Osteocyte (in vitro differentiated cells): ENCODE results near the gene TYMS. TPM values are rescaled to one million over a fixed set of nuclear protein-coding genes. Genes with fewer than 3 reads are reported as not detected.

ENCODE experiments used
- DNase-seq: peaks from one replicate; pipeline ENCODE4 v3.0.0; 2021; ENCODE audit warnings: mixed read lengths; ENCODE audit not compliant: unreplicated experiment; ENCODE audit errors: extremely low spot score
- H3K27ac Mint-ChIP-seq: one replicate; pipeline ENCODE4 v1.8.0; 2021; ENCODE audit warnings: mild to moderate bottlenecking, mixed read lengths; ENCODE audit not compliant: unreplicated experiment
- H3K27me3 Mint-ChIP-seq: one replicate; pipeline ENCODE4 v1.8.0; 2021; ENCODE audit warnings: mixed read lengths; ENCODE audit not compliant: unreplicated experiment
- H3K36me3 Mint-ChIP-seq: one replicate; pipeline ENCODE4 v1.8.0; 2021; ENCODE audit warnings: mixed read lengths; ENCODE audit not compliant: unreplicated experiment
- H3K4me1 Mint-ChIP-seq: one replicate; pipeline ENCODE4 v1.8.0; 2021; ENCODE audit warnings: mixed read lengths; ENCODE audit not compliant: unreplicated experiment
- H3K4me3 Mint-ChIP-seq: one replicate; pipeline ENCODE4 v1.8.0; 2021; ENCODE audit warnings: mild to moderate bottlenecking, moderate library complexity, mixed read lengths; ENCODE audit not compliant: unreplicated experiment
- H3K9me3 Mint-ChIP-seq: one replicate; pipeline ENCODE4 v1.8.0; 2021; ENCODE audit warnings: mixed read lengths; ENCODE audit not compliant: unreplicated experiment
- CTCF ChIP-seq: fragments of 200-600 bp; sonication (generic); IDR thresholded peaks from 2 replicates; pipeline ENCODE4 v1.5.0; 2021; ENCODE audit warnings: antibody characterized with exemption, mild to moderate bottlenecking, moderate library complexity
- total RNA-seq: library from RNA; stranded (reverse); gene quantifications from 2 replicates; pipeline ENCODE4 v1.2.1, GENCODE V29; 2021

The TYMS gene
- total RNA-seq, 1 donor from 2014 or later = 35.7 TPM

- H3K4me1 Mint-ChIP-seq = peaks cover 11% of the 10 kb centered on the region
- no peak for TF ChIP-seq CTCF
- no peaks in the 10 kb centered on the region for H3K27me3 Mint-ChIP-seq
- H3K9me3 Mint-ChIP-seq = no peaks in the 10 kb centered on the region
- H3K36me3 Mint-ChIP-seq = no peaks in the 10 kb centered on the region
- H3K4me3 Mint-ChIP-seq = no peak overlapping the region
- DNase-seq = no peak
- H3K27ac Mint-ChIP-seq = no peak overlapping the region
Observed at GRCh38 chr18:653512-653911, 3.9 kb upstream of the TYMS start.

GRCh38 chr18:654601-655000 lies 2.9 kb upstream of the TYMS start:
- DNase-seq = no peak
- H3K27ac Mint-ChIP-seq = no peak overlapping the region
- peaks cover 20% of the 10 kb centered on the region for H3K4me1 Mint-ChIP-seq
- H3K4me3 Mint-ChIP-seq = no peak overlapping the region
- H3K36me3 Mint-ChIP-seq = no peaks in the 10 kb centered on the region
- TF ChIP-seq CTCF = no peak
- H3K9me3 Mint-ChIP-seq = no peaks in the 10 kb centered on the region
- no peaks in the 10 kb centered on the region for H3K27me3 Mint-ChIP-seq

GRCh38 chr18:655445-655844 lies 2.0 kb upstream of the TYMS start:
- Mint-ChIP-seq H3K27me3 (no peaks in the 10 kb centered on the region), H3K36me3 (no peaks in the 10 kb centered on the region), H3K27ac (no peak overlapping the region), H3K4me1 (peaks cover 20% of the 10 kb centered on the region), H3K4me3 (peak overlapping the region; percentile 27), H3K9me3 (no peaks in the 10 kb centered on the region)
- no peak for TF ChIP-seq CTCF
- DNase-seq = no peak

GRCh38 chr18:658001-658946 lies 821 bp downstream of the TYMS start:
- TF ChIP-seq CTCF = no peak
- DNase-seq = peak; percentile 94
- Mint-ChIP-seq H3K4me1 (peaks cover 16% of the 10 kb centered on the region), H3K4me3 (peak overlapping the region; percentile 88), H3K9me3 (peaks cover 4% of the 10 kb centered on the region), H3K27me3 (no peaks in the 10 kb centered on the region), H3K27ac (peak overlapping the region; percentile 76), H3K36me3 (peaks cover 7% of the 10 kb centered on the region)

- Mint-ChIP-seq H3K4me1 (peaks cover 16% of the 10 kb centered on the region), H3K27ac (no peak overlapping the region)
Observed at GRCh38 chr18:658947-659533, 1.6 kb downstream of the TYMS start.

More at GRCh38 chr18:658947-659533, 1.6 kb downstream of the TYMS start:
- Mint-ChIP-seq H3K9me3 (peaks cover 4% of the 10 kb centered on the region), H3K4me3 (peak overlapping the region; percentile 88), H3K27me3 (no peaks in the 10 kb centered on the region), H3K36me3 (peaks cover 7% of the 10 kb centered on the region)
- no peak for TF ChIP-seq CTCF
- no peak for DNase-seq
